ENCODE results near the gene UACA. TPM values are rescaled to one million over a fixed set of nuclear protein-coding genes. Genes with fewer than 3 reads are reported as not detected.

The UACA gene
- polyA plus RNA-seq, 1 of the 3 experiments (the other 2 are of a cell fraction) = 35.9 TPM

DNA sequence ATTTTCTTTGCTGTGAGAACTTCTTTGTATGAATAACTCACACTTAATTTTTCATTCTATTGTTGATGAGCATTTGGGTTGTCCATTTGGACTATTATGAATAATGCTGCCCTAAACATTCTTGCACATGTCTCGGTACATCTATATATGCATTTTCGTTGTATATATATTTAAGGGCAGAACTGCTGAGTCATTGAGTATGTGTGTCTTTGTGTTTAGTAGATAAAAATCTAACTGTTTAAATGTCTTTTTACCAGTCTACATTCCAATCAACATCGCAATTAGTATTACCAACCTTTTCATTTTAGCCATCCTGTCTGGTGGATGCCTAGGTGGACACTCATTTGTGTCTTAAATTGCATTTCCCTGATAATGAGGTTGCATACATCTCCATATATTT lies 144.4 kb downstream of the UACA start:
- no peaks in the 10 kb centered on the region for H3K27me3 ChIP-seq (ENCODE audit: insufficient read depth)
- peaks cover 0 to 5% of the 10 kb centered on the region in 2 experiments for H3K36me3 ChIP-seq (replicated peaks in 1 of 2; ENCODE audit: control insufficient read depth in 1 of 2, insufficient read depth in 2 of 2, low read length in 1 of 2)
- no peaks in the 10 kb centered on the region for H3F3A ChIP-seq (replicated peaks; ENCODE audit: insufficient read depth)
- TF ChIP-seq MXI1 (IDR thresholded peaks at IDR 0.05; ENCODE audit: low read depth, low read length) (no peak), NFIC (IDR thresholded peaks at IDR 0.05; ENCODE audit: borderline replicate concordance) (no peak), RAD21 (IDR thresholded peaks at IDR 0.05; ENCODE audit: low read length) (no peak), TAF1 (IDR thresholded peaks at IDR 0.05; ENCODE audit: borderline replicate concordance, low read depth, low read length) (no peak), FOXM1 (IDR thresholded peaks at IDR 0.05; ENCODE audit: low read depth) (no peak), JUND (IDR thresholded peaks at IDR 0.05) (no peak), MEF2A (IDR thresholded peaks at IDR 0.05; ENCODE audit: borderline replicate concordance, low read depth) (no peak), TCF12 (IDR thresholded peaks at IDR 0.05) (no peak), RXRA (IDR thresholded peaks at IDR 0.05; ENCODE audit: borderline replicate concordance, low read depth) (no peak), MAX (IDR thresholded peaks at IDR 0.05; ENCODE audit: low read depth) (no peak), SIN3A (IDR thresholded peaks at IDR 0.05; ENCODE audit: borderline replicate concordance, low read depth, low read length) (no peak), EP300 (IDR thresholded peaks at IDR 0.05; ENCODE audit: borderline replicate concordance in 1 of 2, low read depth in 1 of 2, low read length in 1 of 2) (no peak), CTCF (IDR thresholded peaks at IDR 0.05) (no peak), RCOR1 (IDR thresholded peaks at IDR 0.05; ENCODE audit: low read length) (no peak), IRF3 (IDR thresholded peaks at IDR 0.05; ENCODE audit: low read depth, low read length) (no peak), NRF1 (IDR thresholded peaks at IDR 0.05; ENCODE audit: low read depth, low read length) (no peak), FOSL2 (IDR thresholded peaks at IDR 0.05; ENCODE audit: borderline replicate concordance, low read depth) (no peak), POLR2AphosphoS5 (IDR thresholded peaks at IDR 0.05; ENCODE audit: low read depth, low read length) (no peak), ELF1 (IDR thresholded peaks at IDR 0.05) (no peak), EZH2phosphoT487 (IDR thresholded peaks at IDR 0.05; ENCODE audit: borderline replicate concordance, low read depth) (no peak)
- H3K4me2 ChIP-seq = no peak overlapping the region
- H2AFZ ChIP-seq (ENCODE audit: low read depth) = no peak overlapping the region
- no peak overlapping the region for H3K4me3 ChIP-seq (ENCODE audit: low read depth in 2 of 2, low read length in 1 of 2)
- ChIA-PET CTCF (no interaction called here), POLR2A (no interaction called here)
- H3K9me3 ChIP-seq = peaks cover 13% of the 10 kb centered on the region
- H4K20me1 ChIP-seq (ENCODE audit: insufficient read depth) = no peaks in the 10 kb centered on the region
- H3K27ac ChIP-seq (ENCODE audit: low read depth in 2 of 2, low read length in 1 of 2) = no peak overlapping the region
- no peak overlapping the region for H3K9ac ChIP-seq
- H3K9me2 ChIP-seq = no peaks in the 10 kb centered on the region; the same call in 1 of the 2 replicates
- peaks cover 0 to 3% of the 10 kb centered on the region in 2 experiments; a peak in 2 of 4 replicates for H3K4me1 ChIP-seq (ENCODE audit: control insufficient read depth in 1 of 2, insufficient read depth in 2 of 2, low read depth in 1 of 2, low read length in 1 of 2)
- no peak for DNase-seq
- H3K79me2 ChIP-seq (ENCODE audit: insufficient read depth) = no peaks in the 10 kb centered on the region
- WGBS (ENCODE audit: low lambda C conversion rate) = 80% methylated on average over 3 of the region's 3 CpGs

Data from SK-N-SH (cell line).